NOMO-1 treated with dmso at 0.1 percent for 144 hours (cell line): Measurements from ENCODE around the gene SLC9A9.
"Not testable (repeated sequence)": the region's sequence is repeated elsewhere in the genome, so short reads cannot be mapped to it uniquely, and the experiment has no call there.

Source experiments
- DNase-seq: peaks from one replicate; lab custom pipeline; 2025; ENCODE audit not compliant: unreplicated experiment; lab: John Stamatoyannopoulos, UW

The SLC9A9 gene

GRCh38 chr3:143525408-143525807, 322.9 kb downstream of the SLC9A9 start:
- no peak for DNase-seq

- DNase-seq, result no peak
These were observed 326.5 kb downstream of the SLC9A9 start for GRCh38 chr3:143521803-143522202.

GRCh38 chr3:143517131-143517530, 331.1 kb downstream of the SLC9A9 start:
- not testable (repeated sequence) for DNase-seq

- no peak for DNase-seq
These were observed 333.4 kb downstream of the SLC9A9 start for GRCh38 chr3:143514874-143515273.

- no peak for DNase-seq
These were observed 334.2 kb downstream of the SLC9A9 start for GRCh38 chr3:143514109-143514508.

- DNase-seq, result no peak
These were observed 336.9 kb downstream of the SLC9A9 start for GRCh38 chr3:143511174-143511879.

GRCh38 chr3:143510601-143511000, 337.7 kb downstream of the SLC9A9 start:
- DNase-seq, result no peak

- DNase-seq, result no peak
These were observed 340.3 kb downstream of the SLC9A9 start for GRCh38 chr3:143507735-143508580.

GRCh38 chr3:143506190-143506589, 342.1 kb downstream of the SLC9A9 start:
- DNase-seq, result peak; percentile 65

GRCh38 chr3:143503325-143503885, 344.9 kb downstream of the SLC9A9 start:
- no peak for DNase-seq

- DNase-seq, result no peak
These were observed 346.2 kb downstream of the SLC9A9 start for GRCh38 chr3:143502081-143502480.

- DNase-seq, result no peak
These were observed 350.9 kb downstream of the SLC9A9 start for GRCh38 chr3:143497382-143497781.

- DNase-seq, result no peak
These were observed 352.1 kb downstream of the SLC9A9 start for GRCh38 chr3:143496191-143496590.

GRCh38 chr3:143495527-143495926, 352.7 kb downstream of the SLC9A9 start:
- DNase-seq, result no peak

- no peak for DNase-seq
These were observed 361.7 kb downstream of the SLC9A9 start for GRCh38 chr3:143486611-143487010.

- DNase-seq, result no peak
These were observed 363.3 kb downstream of the SLC9A9 start for GRCh38 chr3:143484846-143485512.

GRCh38 chr3:143483214-143483613, 365.1 kb downstream of the SLC9A9 start:
- DNase-seq, result no peak

GRCh38 chr3:143482106-143483088, 365.9 kb downstream of the SLC9A9 start:
- no peak for DNase-seq

GRCh38 chr3:143480344-143480743, 367.9 kb downstream of the SLC9A9 start:
- no peak for DNase-seq

- no peak for DNase-seq
These were observed 368.5 kb downstream of the SLC9A9 start for GRCh38 chr3:143479727-143480126.
